ENCODE measurements around the gene FAM32A.

FAM32A gene

DNA sequence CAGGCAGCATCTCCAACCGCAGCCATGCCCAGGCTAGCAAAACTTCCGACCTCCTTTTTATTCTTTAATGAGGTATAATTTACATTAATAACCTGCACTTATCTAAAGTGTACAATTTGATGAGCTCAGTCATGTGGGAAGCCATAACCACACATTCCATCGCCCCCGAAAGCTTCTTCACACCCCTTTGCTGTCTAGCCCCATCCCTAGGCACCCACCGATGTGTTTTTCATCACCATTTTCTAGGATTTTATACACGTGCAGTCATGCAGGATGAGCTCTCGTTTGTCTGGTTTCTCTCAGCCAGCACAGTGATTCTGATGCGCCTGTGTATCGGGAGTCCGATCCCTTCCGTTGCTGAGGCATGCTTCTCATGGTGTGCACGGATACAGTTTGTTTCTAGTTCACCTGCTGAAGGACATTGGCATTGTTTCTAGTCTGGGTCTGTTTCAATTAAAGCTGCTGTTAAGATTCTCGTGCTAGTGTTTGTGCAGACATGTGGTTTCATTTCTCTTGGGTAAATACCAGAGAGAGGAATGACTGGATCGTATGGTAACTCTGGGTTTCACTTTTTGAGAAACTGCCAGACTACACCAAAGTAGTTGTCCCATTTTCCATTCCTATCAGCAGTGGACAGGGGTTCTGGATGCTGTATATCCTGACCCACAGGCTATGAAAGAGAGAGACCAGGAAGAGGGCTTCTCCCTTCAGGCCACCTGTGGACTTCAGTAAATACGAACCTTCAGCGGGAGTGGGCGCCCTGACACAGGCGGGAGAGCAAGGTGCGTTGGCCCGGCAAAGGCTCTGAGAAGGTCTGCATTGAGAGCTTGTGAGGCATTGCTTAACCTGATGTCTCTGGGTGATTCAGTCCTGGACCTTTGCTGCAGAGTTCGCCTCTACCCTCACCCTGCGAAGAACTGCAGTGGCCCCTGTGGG, 17.4 kb downstream of the FAM32A start:
- DNase-seq (ENCODE audit: low read depth) = no peak

DNA sequence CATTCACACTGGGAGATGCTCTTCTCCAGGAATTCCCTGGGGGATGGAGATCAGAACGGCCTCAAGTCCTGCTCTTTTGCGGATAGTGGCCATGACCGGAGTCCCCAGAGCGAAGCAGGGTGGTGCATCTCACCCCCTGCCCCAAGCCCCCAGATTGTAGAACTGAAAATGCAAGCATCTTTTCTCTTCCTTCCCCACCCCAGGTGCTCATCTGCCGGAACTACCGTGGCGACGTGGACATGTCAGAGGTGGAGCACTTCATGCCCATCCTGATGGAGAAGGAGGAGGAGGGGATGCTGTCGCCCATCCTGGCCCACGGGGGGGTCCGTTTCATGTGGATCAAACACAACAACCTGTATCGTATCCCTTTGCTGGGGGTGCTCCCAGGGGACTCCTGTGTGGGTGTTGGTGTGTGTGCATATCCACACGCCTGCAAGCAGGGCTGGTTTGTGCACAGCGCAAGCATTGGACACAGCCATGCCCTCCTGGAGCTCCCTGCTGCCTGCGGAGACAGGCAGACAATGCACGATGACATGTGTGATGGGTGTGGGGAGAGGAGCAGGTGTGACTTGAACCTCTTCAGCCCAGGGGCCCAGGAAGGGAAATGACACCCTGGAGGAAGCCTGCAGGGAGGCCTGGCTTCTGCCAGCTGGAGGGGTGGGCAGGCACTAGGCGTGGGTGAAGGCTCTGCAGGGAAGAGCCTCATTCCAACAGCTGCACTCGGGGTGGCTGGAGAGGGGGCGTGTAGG, 18.2 kb downstream of the FAM32A start:
- DNase-seq (ENCODE audit: low read depth) = no peak

DNA sequence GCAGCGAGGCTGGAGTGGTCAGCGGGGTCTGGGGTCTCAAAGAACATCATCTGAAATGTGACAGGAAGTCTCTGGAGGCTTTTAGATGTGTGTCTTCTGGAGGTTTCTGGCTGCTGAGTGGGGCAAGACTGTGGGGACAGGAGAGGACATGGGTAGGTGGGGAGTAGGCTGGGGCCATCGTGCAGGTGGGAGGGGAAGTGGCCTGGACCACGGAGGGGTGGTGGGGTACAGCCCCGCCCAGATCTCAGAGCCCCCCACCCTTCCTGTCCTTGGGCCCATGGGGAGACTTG, 18.7 kb downstream of the FAM32A start:
- no peak for DNase-seq (ENCODE audit: low read depth)

DNA sequence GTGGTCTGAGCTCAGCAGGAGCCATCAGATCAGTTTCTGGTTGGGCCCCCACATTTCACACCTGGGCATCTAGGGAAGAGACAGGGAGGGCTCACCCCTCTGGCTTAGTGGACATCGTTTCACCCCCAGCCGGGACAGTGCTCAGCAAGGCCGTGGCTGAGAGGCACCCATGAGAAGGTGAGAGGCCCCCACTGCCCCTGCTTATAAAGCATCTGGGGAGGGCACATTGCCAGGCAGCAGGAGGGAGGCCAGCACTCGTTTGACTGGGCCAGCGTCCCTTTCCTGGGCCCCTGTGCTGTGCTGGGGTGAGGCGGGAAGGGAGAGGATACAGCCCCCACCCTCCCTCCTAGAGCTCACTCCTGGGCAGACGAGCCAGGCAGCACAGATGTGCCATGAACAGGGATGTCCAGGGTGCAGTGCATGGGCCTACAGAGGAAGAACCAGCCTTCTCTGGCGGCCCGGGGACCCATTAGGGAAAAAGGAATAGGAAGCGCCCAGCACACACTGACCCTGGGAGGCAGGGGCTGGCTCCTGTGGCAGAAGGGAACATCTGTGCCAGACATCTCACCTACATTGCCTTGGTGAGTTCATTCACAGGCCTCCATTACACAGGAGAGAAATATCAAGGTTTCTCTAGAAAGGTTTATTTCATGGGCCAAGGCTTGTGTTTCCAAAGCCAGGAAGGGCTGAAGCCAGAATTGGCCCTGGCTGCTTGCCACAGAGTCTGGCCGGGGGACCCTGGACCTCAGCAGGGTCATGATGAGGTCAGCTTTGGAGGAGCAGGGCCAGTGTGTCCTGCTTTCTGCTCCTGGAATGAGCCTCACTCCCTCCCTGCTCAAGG, 20.2 kb downstream of the FAM32A start:
- DNase-seq (ENCODE audit: low read depth) = no peak

DNA sequence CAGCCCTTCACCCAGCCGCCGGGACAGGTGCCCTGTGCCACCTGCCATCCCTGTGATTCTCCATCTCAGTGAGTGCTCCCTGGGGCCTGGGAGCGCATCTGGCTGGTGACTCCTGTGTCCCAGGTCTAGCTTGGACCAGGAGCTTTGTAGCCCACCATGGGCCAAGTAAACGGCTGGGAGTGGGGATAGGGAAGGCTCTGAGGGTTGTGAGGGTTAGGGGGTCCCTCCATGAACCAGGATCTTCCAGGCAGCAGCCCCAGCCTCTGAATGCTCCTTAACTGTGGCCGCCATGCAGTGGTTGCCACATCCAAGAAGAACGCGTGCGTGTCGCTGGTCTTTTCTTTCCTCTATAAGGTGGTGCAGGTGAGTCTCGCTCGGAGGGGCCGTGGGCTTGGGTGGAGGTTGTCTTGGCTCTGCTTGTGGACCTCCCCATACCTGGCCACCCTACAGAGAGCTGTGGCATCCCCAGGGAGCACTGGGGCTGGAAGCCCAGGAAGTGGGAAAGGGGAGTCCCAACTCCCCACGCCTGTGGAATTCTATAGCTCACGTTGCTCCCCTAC, 20.9 kb downstream of the FAM32A start:
- DNase-seq (ENCODE audit: low read depth) = no peak

DNA sequence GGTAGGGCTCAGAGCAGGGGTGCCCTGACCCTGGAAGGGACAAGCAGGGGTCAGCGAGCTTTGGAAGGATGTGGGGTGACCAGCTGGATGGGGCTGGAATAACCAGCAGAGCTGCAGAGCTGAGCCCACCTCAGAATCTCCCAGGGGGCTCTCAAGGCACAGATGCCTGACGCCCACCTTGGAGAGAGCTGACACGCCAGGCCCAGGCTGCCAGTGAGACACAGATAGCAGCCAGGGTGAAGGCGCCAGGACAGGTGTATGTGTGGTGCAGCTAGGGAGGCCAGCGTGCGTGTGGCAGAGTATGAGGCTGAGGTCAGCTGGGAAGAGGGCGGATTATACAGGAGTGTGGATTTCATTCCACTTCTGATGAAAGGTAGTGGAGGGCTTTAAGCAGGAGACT, 21.4 kb downstream of the FAM32A start:
- DNase-seq (ENCODE audit: low read depth) = no peak

DNA sequence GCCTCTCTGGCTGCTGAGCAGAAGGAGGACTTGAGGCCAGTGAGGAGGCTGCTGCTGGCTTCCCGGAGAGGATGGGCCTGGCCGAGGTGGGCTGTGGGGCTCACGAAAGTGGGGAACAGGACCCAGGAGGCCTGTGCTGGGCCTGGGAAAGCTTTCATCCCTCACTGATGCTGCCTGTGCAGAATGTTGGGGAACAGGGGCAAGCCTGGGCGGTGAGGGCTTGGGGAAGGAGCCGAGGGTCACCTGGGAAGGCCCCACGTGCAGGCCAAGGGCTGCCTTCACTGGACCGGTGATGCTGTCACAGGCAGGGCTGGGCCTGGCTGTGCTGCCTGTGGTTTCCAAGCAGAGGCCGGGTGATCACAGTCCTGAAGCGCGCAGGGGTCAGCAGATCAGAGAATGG, 21.9 kb downstream of the FAM32A start:
- DNase-seq (ENCODE audit: low read depth) = no peak

DNA sequence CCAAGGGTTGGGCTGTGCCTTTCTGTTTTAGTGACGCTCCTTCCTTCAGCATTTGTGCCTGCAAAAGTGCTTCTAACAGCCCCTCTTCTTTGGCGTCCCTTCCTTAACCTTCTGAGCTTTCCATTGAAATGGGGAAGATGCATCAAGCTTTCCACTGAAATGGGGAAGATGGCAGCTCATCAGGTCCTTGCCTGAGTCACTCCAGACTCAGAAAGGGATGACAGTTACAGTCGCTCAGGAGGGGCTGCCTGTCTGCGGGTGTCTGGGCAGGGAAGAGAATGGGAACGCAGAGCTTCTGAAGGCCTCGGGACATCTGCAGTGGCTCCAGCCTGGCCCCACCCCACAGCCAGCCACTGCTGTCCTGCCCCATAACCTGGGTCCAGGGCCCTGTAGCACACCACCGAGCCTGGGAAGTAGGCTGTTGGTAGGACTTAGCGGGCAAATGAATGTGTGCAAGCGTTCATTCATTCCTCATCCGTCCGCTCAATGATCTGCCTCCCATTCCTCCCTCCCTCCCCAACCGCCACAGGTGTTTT, 22.3 kb downstream of the FAM32A start:
- DNase-seq (ENCODE audit: low read depth) = no peak

DNA sequence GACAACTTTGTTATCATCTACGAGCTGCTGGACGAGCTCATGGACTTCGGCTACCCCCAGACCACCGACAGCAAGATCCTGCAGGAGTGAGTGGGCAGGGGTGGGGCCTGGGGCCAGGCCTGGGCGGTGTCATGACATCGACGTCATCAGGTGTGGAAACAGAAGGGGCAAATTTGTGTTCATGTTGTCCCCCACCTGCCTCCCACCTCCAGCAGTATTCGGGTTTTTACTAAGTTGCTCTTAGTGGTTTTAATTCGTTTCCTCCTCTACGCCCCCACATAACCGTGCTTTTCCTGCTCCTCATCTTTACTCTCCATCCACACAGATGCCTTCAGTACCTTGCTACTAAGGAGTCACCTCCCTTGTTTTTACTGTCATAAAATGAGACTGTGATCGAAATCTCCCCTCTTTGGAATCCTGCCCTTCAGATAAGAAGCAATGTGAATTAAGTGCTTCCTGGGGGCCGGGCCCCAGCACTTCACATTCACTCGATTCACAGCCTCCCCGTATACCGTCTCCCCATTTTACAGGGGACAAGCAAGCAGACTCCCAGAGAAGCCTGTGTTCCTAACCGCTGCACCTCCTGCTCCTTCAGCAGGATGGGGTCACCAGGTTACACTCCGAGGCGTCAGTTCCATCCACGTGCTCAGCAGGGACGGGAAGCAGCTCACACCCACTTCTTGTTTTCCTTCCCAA, 23.0 kb downstream of the FAM32A start:
- no peak for DNase-seq (ENCODE audit: low read depth)

DNA sequence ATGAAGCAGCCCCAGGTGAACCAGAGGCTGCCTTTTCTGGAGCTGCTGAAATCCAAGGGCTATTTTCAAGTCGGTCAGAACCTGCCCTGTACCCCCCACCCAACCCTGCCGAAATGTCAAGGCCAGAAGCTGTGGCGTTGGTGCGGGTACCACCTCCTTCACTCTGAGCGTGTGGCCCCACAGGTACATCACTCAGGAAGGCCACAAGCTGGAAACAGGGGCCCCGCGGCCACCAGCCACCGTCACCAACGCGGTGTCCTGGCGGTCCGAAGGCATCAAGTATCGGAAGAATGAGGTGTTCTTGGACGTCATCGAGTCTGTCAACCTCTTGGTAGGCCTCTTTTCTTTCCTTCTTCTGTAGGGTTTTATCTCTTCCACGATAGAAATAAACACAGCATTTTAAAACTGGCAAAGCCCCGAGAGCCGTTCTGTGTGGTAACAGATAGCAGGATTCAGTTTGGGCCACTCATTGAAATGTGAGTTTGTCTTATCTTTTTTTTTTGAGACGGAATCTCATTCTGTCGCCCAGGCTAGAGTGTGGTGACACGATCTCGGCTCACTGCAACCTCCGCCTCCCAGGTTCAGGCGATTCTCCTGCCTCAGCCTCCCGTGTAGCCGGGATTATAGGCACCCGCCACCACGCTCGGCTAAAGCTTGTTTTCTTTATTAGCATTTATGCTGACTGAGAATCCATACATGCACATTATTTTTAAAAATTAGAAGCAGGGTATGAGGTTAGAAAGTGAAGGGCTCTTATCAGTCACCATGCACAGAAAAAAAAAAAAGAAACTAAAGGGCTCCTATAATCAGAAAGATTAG, 23.8 kb downstream of the FAM32A start:
- DNase-seq (ENCODE audit: low read depth) = no peak

DNA sequence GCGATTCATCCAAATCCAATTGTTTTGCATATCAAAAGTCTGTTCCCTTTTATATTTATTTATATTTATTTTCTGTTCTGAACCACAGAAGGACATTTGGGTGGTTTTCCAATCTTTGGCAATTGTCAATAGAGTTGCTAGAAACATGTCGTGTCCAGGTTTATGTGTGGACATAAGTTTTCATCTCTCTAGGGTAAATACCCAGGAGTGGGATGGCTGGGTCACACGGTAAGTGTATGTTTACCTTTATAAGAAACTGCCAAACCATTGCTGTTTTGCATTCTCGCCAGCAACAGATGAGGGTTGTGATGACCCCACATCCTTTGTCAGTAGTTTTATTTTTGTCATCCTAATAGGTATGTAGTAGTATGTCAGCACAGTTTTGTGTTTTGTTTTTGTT, 25.0 kb downstream of the FAM32A start:
- DNase-seq (ENCODE audit: low read depth) = no peak

DNA sequence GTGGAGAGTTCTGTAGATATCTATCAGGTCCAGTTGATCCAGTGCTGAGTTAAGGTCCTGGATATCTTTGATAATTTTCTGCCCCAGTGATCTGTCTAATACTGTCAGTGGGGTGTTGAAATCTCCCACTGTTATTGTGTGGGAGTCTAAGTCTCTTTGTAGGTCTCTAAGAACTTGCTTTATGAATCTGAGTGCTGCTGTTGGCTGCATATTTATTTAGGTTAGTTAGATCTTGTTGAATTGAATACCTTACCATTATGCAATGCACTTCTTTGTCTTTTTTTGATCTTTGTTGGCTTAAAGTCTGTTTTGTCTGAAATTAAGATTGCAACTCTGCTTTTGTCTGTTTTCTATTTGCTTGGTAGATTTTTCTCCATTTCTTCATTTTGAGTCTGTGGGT, 27.9 kb downstream of the FAM32A start:
- no peak for DNase-seq (ENCODE audit: low read depth)

DNA sequence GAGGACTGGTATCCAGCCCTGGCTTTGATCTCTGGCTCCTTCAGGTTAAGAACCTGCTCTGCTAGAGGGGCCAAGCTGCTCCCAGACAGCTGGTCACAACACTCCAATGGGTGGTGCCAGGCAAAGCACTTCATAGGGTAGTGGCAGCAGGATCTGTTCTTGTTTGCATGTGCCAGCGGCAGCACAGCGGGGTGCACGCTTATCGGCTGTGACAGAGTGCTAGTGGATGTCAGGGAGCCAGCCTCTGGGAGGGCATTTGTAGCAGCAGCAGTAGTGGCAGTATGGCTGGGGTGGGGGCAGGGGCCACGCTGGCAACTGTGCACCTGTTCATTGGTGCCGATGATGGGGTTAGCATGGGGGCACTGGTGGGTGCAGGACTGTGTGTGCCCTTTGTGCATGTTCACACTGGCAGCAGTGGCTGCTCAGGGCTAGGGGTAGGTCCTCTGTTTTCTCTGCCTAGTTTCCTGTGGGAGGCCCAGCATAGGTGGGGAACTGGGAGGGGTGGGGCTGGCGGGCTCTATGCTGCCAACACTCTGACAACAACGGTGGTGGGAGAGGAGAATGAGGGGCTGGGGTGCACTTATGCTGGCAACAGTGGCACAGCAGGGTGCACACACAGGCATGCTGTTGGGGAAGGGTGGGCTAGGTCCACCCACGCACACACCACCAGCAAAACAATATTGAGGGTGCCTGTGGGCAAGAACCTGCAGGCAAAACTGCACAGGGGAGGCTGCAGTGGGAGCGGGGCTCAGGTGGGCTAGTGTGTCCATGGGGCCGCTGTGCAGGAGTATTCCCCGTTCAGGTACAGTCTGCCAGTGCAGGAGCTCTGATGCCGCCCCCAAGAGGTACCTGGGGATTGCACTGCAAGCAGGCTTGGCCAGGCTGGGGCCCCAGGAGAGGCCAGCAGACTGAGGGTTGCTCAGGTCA, 31.8 kb downstream of the FAM32A start:
- no peak for DNase-seq (ENCODE audit: low read depth)

DNA sequence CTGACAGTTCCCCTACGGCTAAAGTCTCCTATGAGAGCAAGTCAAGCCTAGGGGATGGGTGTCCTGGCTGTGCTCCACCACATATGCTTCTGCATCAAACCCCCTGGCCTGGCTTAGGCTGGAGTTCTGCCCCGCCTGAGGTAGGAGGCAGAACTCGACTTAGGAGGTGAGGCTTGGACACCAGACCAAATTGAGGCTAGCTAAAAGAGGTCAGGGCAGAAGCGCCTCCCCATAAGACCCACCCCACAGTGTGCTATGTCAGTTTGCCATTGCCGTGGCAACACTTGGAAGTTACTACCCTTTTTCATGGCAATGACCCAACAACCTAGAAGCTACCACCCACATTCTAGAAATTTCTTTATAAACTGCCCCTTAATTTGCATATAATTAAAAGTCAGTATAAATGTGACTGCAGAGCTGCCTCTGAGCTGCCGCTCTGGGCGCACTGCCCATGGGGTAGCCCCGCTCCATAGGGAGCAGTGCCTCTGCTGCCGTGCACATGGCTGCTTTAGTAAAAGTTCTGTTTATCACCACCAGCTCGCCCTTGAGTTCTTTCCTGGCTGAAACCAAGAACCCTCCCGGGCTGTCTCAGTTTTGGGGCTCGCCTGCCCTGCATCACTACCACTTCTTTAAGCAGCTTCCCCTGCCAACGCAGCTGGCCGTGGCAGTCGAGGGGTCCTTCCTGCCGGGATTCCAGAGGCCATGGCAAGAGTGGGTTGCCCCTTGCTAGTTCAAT, 32.7 kb downstream of the FAM32A start:
- no peak for DNase-seq (ENCODE audit: low read depth)

DNA sequence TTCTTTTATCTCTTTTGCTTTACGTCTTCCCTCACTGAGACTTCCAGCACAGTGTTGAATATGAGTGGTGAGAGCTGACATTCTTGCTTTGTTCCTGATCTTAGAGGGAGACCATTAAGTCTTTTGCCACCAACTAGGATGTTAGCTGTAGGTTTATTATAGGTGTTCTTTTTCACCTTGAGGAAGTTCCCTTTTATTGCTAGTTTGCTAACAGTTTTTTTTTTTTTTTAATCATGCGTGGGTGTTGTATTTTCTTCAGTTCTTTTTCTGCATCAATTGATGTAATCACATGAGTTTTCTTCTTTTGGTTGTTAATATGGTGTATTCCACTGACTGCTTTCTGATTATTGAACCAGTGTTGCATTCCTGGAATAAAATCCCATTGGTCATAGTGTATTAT, 33.6 kb downstream of the FAM32A start:
- DNase-seq (ENCODE audit: low read depth) = no peak

DNA sequence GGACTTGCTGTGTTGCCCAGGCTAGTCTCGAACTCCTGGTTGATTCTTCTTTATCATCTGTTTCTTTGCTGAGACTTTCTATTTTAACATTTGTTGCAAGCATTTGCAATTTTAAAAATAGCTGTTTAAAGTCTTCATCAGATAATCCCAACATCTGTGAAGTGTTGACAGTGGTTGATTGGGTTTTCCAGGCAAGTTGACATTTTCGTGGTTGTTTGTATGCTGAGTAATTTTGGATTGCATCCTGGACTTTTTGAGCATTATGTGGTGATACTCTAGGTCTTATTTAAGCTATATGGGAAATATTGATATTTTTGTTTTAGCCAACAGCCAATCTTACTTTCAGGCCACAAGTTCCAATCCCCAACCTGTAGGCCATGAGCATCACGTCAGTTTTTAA, 37.6 kb downstream of the FAM32A start:
- no peak for DNase-seq (ENCODE audit: low read depth)

DNA sequence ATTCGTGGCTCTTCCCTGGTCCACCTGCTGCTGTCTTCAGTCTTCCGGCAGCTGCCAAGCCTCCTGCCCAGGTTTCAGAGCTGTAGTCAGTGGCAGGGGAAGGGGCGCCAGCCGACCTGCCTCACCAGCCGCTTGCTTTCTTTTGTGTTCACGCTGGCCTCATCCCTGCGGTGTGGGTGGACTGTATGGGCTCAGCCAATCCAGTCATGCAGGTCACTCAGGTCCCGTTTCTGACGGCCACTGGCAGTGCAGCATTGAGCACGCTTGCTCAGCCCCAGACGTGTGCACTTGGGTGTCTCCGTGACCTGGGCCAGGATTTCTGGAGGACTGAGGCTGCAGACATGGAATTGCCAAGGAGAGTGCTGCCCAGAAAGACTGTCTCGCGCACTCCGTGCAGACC, 38.5 kb downstream of the FAM32A start:
- no peak for DNase-seq (ENCODE audit: low read depth)

DNA sequence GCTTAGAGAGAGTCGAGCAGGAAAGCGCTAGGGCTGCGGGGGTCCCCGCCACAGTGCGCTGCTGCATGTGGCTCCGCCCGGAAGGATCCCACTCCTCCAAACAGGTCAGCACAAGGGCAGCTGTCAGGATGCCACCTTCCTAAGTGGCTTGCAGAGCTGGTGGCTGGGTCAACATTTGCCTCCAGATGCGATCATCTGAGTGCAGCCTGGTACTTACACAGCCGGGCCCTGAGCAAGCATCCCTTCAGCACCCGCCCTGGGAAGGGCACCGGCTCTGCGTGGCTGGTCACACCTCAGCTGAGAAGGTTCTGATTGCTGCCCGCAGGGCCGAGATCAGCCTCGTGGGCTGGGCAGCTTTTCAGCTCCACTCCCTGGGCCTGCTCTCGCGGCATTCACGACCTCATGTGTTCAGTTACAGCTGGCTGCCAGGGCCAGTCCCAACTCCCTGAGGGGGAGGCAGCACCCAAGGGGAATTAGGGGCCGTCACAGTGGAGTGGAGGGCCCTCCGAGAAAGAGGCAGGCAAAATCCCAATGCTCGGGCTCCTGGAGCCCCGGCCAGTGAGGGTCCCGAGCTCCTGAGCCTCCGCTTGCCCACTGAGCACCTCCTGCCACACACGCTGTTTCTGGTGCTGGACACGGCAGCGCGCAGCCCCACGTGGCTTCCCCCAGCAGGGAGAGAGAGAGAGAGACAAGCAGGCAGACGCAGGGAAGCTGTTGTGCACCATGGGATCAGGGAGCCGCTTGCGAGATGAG, 39.3 kb downstream of the FAM32A start:
- DNase-seq (ENCODE audit: low read depth) = no peak
